ENCODE measurements around the gene ARF6.

ARF6 gene

DNA sequence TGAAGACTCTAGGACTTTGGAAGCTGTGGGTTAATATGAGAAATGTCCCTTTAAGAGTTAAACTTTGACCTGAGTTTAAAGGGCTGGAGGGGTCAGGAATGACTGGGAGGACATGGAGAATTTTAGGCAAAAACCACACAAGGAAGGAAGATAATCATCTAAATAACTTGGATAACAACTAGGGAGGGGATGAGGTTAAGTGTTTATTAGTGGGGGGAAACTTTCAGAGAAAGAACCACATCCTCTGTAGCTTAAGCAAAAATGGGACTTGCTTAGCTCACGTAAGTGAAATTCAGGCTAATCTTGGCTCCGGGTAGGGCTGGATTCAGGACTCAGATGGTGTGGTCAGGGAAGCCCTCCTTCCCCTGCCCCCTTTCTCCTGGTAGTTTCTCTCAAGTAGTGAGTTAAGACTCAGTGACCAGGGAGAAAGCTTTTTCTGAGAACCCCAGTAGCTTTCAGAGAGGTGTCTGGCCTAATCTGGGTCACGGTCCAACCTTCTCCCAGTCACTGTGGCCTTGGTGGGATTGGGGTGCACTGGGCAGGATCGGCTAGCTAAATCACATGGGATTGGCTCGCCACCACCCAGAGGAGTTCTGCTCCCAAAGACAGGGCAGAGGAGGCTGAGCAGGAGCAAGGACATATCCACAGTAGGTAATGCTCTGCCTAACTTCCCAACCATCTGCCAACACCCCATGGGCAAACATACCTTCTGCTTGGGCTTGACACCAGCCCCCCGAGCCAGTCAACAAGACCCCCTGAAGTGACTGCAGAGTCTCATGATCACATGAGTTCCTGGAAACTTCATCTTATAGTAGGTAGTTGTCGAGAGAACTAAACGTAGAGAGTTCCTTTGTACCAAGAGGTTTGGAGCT is 52.8 kb downstream of the ARF6 start:
- no peak overlapping the region for H3K27ac ChIP-seq
- TF ChIP-seq ZFX (IDR thresholded peaks at IDR 0.05) (no peak), CTCF (conservative IDR thresholded peaks at IDR 0.05) (no peak)

All from C4-2B (cell line).